Stimulated activated CD4-positive, alpha-beta T cell treated with anti-CD3 and anti-CD28 coated beads, Interleukin-1b, Interleukin-23, amount 100 ng/mL, for 1 hour (primary cell): ENCODE results near the gene AGAP1.

ENCODE experiments used
- DNase-seq, 2 donors: peaks; one replicate each; pipeline ENCODE4 v3.0.0-alpha.2; 2020; ENCODE audit warnings: low read depth in 2 of 2

Gene AGAP1

GRCh38 chr2:235608200-235608887 lies 114.5 kb downstream of the AGAP1 start:
- no peak for DNase-seq

DNA sequence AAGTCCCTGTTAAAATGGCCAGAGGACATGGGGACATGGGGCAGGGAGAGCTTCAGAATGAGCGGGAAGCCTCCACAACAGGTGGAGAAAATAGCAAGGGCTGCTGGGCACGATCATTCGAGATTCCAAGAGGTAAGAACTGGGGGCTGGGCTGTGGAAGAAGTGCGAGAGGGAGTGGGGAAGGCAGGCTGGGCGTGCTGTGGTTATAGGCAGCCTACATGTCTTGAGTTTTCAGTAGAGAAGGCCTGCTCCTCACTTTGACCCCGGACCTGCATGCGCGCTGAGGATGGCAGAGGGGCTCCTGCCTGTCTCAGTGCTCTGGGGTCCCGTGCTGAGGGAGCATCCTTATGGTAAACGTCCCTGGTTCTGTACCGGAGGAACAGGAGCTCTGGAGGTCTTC lies 115.5 kb downstream of the AGAP1 start:
- DNase-seq, result no peak

DNA sequence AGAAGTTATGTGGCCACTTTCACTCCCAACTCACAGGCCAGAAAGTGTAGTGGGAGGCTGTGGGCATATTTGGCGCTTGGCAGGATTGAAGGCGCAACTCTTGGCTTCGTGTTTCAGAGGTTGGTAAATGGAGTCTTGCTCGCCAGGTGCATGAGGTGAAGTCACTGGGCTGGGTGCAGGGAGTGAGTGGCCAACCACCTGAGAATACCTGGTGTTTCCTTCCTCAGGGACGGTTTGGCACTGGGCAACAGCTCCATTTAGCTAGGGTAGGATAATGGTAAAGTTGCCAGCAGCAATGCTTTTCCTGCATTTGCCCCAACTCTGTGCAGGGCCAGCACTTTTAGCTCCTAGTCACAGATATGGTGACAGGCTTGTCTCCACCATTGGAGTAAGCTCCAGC lies 115.9 kb downstream of the AGAP1 start:
- no peak for DNase-seq

- DNase-seq, result no peak
Observed at GRCh38 chr2:235610696-235611257, 116.9 kb downstream of the AGAP1 start.

GRCh38 chr2:235611349-235611748 lies 117.5 kb downstream of the AGAP1 start:
- no peak for DNase-seq

DNA sequence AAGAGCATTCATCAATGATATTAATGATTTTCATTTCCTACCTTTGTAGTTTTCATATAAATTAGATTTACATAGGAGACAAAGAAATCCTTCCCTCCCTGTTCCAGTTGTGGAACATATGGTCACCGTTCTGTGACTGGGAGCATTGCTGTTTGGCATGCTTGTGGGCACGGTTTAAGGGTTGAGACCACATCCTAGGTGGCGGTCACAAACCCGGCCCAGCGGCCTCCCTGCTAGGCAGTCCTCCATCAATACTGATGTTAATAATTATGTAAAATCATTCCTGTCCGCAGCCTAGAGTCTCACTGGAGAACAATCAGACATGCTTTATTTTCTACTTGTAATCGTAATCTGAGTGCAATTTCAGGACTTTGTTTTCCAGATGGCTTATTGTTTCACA lies 117.9 kb downstream of the AGAP1 start:
- DNase-seq, result no peak

GRCh38 chr2:235612181-235612950 lies 118.5 kb downstream of the AGAP1 start:
- DNase-seq, result no peak

- DNase-seq, result no peak
Observed at GRCh38 chr2:235613649-235614048, 119.8 kb downstream of the AGAP1 start.

DNA sequence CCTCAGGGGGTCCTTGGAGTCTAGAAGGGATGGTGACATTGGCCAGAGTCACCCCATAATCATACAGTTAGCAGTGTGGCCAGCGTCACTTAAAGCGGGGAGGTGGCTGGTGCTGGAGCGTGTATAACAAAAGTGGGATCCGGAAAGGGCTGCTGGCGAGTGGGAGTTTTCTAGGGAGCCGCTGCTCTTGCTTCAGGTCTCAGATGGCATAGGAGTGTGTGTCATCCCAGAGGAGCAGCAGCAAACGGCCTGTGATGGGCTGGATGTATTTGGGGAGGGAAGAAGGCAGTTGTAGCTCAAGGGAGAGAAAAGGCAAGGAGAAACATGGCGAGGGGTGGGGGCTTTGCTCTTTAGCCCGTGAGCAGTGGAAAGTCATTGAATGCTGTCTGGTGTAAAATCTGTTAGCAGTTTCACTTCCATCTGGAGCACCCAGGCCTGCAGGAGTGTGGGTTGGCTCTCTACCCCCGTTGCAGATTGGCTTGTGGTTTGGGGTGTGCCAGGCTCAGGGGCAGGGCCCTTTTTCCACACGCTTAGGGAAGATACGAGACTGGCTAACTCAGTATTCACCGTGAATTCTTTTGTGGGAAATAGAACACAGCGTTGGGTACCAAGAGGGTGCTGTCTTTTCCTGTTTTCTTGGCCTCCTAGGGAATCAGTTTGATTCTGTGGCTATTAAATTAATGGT lies 120.5 kb downstream of the AGAP1 start:
- no peak for DNase-seq

DNA sequence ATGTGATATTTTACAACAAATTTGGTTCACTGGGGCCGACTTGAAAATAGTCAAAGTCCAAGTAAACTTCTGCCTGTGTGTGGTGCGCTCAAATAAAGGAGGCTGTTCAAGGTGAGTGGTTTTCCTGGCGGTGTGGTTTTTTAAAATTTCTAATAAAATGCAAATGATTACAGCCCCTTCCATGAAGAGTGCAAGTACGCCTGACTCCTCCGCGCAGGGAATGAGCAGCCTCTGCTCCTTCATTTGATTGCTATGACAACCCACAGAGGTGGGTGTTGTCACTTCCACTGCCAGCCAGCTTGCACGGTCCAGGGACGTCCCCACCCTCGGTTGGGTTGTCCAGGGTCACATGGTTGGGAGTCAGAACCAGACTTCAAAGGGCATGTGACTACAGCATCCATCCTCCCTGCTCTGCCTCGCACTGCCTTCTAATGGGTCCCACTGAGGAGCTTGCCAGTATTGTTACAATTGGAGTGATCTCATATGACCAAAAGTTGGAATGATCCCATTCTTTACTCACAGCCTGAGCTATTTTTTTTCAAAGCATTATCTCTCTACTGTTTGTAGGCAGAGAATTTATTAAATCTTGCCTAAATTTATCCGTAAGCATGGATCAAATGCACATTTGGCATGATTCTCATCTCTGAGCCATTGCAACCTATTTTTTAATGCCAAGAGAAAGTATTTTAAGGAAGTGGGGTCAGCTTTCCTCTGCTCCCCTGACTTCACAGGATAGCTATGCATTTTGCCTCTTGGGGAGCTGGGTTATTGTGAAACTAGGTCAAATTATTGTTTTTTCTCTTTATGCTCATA lies 121.3 kb downstream of the AGAP1 start:
- DNase-seq, result no peak

DNA sequence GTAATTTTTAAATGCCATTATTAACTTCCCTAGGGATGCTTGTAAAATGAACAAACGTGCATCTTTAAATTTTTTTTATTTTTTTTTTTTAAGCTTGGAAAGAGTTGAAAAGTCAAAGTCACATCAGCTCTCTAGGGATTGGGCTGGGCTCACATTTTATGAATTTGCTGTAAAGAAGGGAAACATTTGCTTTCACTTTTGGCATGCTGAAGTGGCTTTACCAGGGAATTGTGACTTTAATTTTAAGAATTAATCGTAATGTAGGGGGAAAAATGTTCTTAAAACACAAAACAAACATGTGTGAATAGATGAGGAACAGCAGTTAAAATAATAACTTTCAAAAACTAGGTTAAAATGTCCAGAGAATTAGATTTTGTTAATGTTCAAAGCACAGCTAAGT lies 123.0 kb downstream of the AGAP1 start:
- DNase-seq, result no peak

DNA sequence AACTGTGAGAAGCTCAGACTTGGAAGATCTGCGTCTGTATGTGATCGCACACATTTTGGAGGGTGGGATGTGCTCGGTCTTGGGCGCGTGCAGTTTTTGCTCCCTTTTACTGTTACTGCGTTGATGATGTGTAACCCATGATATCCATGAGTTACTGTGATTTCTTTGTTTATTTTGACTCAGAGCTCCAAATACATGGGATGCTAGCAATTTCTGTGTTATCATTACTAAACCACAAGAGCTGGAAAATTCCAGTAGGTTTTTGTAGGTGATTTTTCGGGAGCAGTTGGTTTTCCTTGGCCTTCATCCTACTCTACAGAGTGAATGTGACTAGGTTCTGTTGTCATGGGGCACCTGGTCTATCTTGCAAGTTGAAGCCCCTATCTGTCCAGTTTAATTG lies 124.2 kb downstream of the AGAP1 start:
- no peak for DNase-seq

- no peak for DNase-seq
Observed at GRCh38 chr2:235619544-235619943, 125.7 kb downstream of the AGAP1 start.

- no peak for DNase-seq
Observed at GRCh38 chr2:235621736-235622135, 127.9 kb downstream of the AGAP1 start.

DNA sequence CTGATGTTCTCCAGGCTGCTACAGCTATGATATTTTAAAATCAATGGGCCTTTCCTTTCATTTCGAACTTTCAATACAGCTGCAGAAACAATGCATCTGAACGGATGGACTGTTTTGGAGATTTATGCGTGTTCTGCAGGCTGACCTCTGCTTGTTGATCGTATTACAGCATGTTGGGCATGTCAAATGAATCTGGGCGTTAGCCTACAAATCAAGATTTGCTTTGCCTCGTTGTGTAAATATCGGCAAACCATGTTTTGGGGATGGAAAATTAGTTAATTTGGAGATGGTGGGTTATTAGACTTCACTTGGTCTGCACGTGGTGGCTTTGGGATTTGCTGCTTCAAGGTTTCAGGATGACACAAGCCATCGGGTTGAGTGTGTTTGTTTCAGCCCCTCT lies 129.3 kb downstream of the AGAP1 start:
- DNase-seq, result no peak

DNA sequence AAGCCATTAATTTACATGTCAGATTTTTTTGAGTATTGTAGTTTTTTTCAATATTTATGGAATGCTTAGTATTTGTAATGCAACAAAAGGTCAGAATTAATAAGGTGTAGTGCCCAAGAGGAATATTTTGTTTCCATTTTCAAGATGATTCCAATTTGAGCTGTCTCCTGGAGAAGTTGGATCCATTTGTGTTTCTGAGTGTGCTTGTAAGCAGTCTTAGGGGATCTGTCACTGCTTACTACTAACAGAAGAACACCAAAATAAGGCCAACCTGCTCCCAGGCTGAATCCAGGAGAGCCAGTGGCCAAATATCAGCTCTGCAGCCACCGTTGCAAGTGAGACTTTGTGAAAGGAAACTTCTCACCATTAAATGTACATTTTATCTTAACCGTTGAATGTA lies 129.9 kb downstream of the AGAP1 start:
- no peak for DNase-seq

GRCh38 chr2:235626658-235627057 lies 132.8 kb downstream of the AGAP1 start:
- DNase-seq, result no peak

DNA sequence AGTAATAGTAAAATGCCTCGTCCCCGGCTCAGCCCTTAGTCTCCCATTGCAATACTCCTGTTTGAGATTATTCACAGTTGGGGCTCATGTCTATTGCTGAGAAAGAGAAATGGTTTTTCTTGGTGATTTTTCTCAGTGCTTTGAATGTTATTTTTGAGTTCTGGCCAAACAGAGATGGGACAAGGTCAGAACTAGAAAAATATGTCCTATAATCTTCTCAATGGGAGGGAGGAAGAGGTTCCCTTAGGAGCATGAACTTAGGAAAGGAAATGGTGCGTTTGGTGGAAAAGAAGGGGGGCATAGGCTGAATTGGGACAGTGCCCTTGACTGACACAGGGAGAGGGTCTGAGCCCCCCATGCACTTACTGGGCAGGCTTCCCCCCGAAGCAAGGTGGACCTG lies 133.8 kb downstream of the AGAP1 start:
- no peak for DNase-seq

GRCh38 chr2:235630718-235631296 lies 137.0 kb downstream of the AGAP1 start:
- DNase-seq, result no peak

DNA sequence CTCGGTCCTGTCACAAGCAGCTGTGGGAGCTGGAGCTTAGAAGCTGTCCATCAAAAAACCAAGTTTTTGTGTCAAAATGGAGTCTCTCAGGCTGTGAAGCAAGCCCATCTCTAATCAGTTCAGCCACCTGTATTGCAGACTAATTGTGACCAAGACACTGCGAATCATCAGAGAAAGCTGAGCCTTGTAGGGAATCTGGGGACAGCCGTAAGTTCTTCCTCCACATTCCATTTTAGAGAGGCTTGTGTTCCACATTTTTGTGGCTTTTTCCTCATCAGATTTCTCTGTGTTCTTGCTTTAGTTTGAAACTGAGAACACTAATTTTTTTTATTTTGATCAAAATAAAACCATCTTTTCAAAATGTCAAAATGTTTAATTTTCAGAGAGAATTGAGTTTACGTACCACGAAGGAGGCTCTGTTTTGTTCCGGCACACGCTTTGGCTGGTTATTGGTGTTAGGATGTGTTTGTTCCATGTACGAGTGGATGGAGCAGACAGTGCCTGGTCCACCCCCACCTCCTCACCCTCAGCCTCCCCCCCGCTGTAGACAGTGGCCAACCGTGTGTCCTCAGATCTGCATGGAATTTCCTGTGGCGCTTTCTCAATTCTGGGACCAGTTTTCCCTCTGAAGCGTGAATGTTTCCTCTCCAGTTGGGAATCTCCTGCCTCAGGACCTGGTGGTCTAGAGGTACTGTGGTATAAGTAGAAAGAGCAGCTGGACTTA lies 140.8 kb downstream of the AGAP1 start:
- no peak for DNase-seq

GRCh38 chr2:235636546-235636945 lies 142.7 kb downstream of the AGAP1 start:
- DNase-seq, result no peak
